ENCODE results near the gene HERPUD1. TPM values are rescaled to one million over a fixed set of nuclear protein-coding genes. Genes with fewer than 3 reads are reported as not detected.
"Not testable (repeated sequence)": the region's sequence is repeated elsewhere in the genome, so short reads cannot be mapped to it uniquely, and the experiment has no call there.

HERPUD1 gene
- total RNA-seq, 2 experiments from 2014 or later, result 217 to 227 TPM

GRCh38 chr16:56973294-56973689, 41.4 kb downstream of the HERPUD1 start:
- intact Hi-C loops (cut with DNase I, micrococcal nuclease), result no loop called here
- no peaks in the 10 kb centered on the region for H3K9me3 Mint-ChIP-seq
- H3K36me3 Mint-ChIP-seq (ENCODE audit: low read depth), result no peaks in the 10 kb centered on the region
- Histone ChIP-seq H3K4me1 (ENCODE audit: insufficient read depth, low read length) (peaks cover 29% of the 10 kb centered on the region), H3K27me3 (ENCODE audit: control insufficient read depth in 1 of 2, insufficient read depth in 2 of 2, low read length in 2 of 2) (no peaks in the 10 kb centered on the region), H3K27ac (ENCODE audit: low read depth in 1 of 2, low read length in 2 of 2) (no peak overlapping the region), H3K36me3 (ENCODE audit: insufficient read depth, low read length) (no peaks in the 10 kb centered on the region), H3K9me3 (ENCODE audit: control insufficient read depth in 1 of 2, insufficient read depth in 1 of 2, low read length in 2 of 2) (no peaks in the 10 kb centered on the region), H3K4me3 (ENCODE audit: low read length) (no peak overlapping the region)
- no peak overlapping the region for H3K27ac Mint-ChIP-seq
- peaks cover 42% of the 10 kb centered on the region for H3K4me1 Mint-ChIP-seq (ENCODE audit: low read depth)
- no peak for DNase-seq
- no peak for ATAC-seq (ENCODE audit: poor library complexity)
- ChIA-PET POLR2A (interaction anchor here (1.1 kb wide), 1 partner anchor 42 kb away, joined by 3 read pairs; the partner anchor contains the start of gene HERPUD1), CTCF (no interaction called here)
- H3K27me3 Mint-ChIP-seq, result no peaks in the 10 kb centered on the region
- H3K4me3 Mint-ChIP-seq, result no peak overlapping the region
- TF ChIP-seq CTCF (IDR thresholded peaks at IDR 0.05), result no peak

- CTCF ChIA-PET; H3K27me3 Mint-ChIP-seq; H3K36me3 ChIP-seq (ENCODE audit: insufficient read depth, low read length); H3K27ac ChIP-seq (ENCODE audit: low read depth in 1 of 2, low read length in 2 of 2); H3K4me3 Mint-ChIP-seq; H3K4me3 ChIP-seq (ENCODE audit: low read length); H3K9me3 ChIP-seq (ENCODE audit: control insufficient read depth in 1 of 2, insufficient read depth in 1 of 2, low read length in 2 of 2); H3K27me3 ChIP-seq (ENCODE audit: control insufficient read depth in 1 of 2, insufficient read depth in 2 of 2, low read length in 2 of 2); H3K36me3 Mint-ChIP-seq (ENCODE audit: low read depth); H3K27ac Mint-ChIP-seq; ATAC-seq (ENCODE audit: poor library complexity); DNase-seq; H3K9me3 Mint-ChIP-seq; intact Hi-C loops (cut with DNase I, micrococcal nuclease): not testable (repeated sequence)
- H3K4me1 ChIP-seq (ENCODE audit: insufficient read depth, low read length), result peaks cover 29% of the 10 kb centered on the region
- POLR2A ChIA-PET, result interaction anchor here (0.7 kb wide), 1 partner anchor 10 kb away, joined by 4 read pairs; no protein-coding TSS in a partner anchor
- H3K4me1 Mint-ChIP-seq (ENCODE audit: low read depth), result peaks cover 42% of the 10 kb centered on the region
Observed at GRCh38 chr16:56973899-56974298, 42.0 kb downstream of the HERPUD1 start.

GRCh38 chr16:56974549-56975300, 42.8 kb downstream of the HERPUD1 start:
- Mint-ChIP-seq H3K27ac (peak overlapping the region; percentile 25), H3K9me3 (no peaks in the 10 kb centered on the region), H3K4me3 (no peak overlapping the region), H3K36me3 (ENCODE audit: low read depth) (no peaks in the 10 kb centered on the region), H3K4me1 (ENCODE audit: low read depth) (peaks cover 42% of the 10 kb centered on the region), H3K27me3 (no peaks in the 10 kb centered on the region)
- no peaks in the 10 kb centered on the region for H3K36me3 ChIP-seq (ENCODE audit: insufficient read depth, low read length)
- no peak for TF ChIP-seq CTCF (IDR thresholded peaks at IDR 0.05)
- H3K4me3 ChIP-seq (ENCODE audit: low read length), result no peak overlapping the region
- peaks cover 28% of the 10 kb centered on the region for H3K4me1 ChIP-seq (ENCODE audit: insufficient read depth, low read length)
- intact Hi-C loops (cut with DNase I, micrococcal nuclease), result no loop called here
- H3K27ac ChIP-seq (ENCODE audit: low read depth in 1 of 2, low read length in 2 of 2), result no peak overlapping the region
- H3K9me3 ChIP-seq (ENCODE audit: control insufficient read depth in 1 of 2, insufficient read depth in 1 of 2, low read length in 2 of 2), result no peaks in the 10 kb centered on the region
- no peak for ATAC-seq (ENCODE audit: poor library complexity)
- H3K27me3 ChIP-seq (ENCODE audit: control insufficient read depth in 1 of 2, insufficient read depth in 2 of 2, low read length in 2 of 2), result no peaks in the 10 kb centered on the region
- POLR2A ChIA-PET, result interaction anchor here (0.7 to 1.1 kb wide), 3 partner anchors 9 to 14 kb away, joined by 3 to 5 read pairs (median 4); partner anchors contain the start of gene NLRC5
- CTCF ChIA-PET, result interaction anchor here (1.1 kb wide), 1 partner anchor 71 kb away, joined by 3 read pairs; no protein-coding TSS in a partner anchor
- no peak for DNase-seq

Measured in CD4-positive, alpha-beta T cell (primary cell).